GM12865 (cell line): ENCODE measurements around the gene KRTAP1-4.

Source experiments
- DNase-seq: peaks from one replicate; pipeline ENCODE4 v3.0.0; 2010; ENCODE audit warnings: low read depth
- H3K4me3 ChIP-seq: 2 replicates; pipeline ENCODE4 v1.5.1; 2011; ENCODE audit warnings: mild to moderate bottlenecking, low read depth, low read length, control low read depth
- CTCF ChIP-seq: IDR thresholded peaks from 2 replicates; pipeline ENCODE4 v1.5.1; 2011; ENCODE audit warnings: low read length, control low read depth, low read depth, inconsistent platforms; ENCODE audit not compliant: insufficient read depth; ENCODE audit errors: missing control alignments

KRTAP1-4 gene

GRCh38 chr17:41029633-41030245, at the start of gene KRTAP1-4:
Gene KRTAP1-4, minus strand, starts transcription at chr17:41030195. Its CDS starts 117 bp downstream, at chr17:41030078.
- no peak within 1 kb of the TSS for H3K4me3 ChIP-seq
- no peak for DNase-seq
- no peak for TF ChIP-seq CTCF

- no peak for TF ChIP-seq CTCF
- no peak for DNase-seq
- no peak overlapping the region for H3K4me3 ChIP-seq
These were observed 46.8 kb upstream of the KRTAP1-4 start for GRCh38 chr17:41076788-41077187.

- TF ChIP-seq CTCF: no peak
- no peak for DNase-seq
- H3K4me3 ChIP-seq: no peak overlapping the region
These were observed 43.7 kb upstream of the KRTAP1-4 start for GRCh38 chr17:41073676-41074075.

- TF ChIP-seq CTCF: no peak
- DNase-seq: no peak
- no peak overlapping the region for H3K4me3 ChIP-seq
These were observed 41.8 kb upstream of the KRTAP1-4 start for GRCh38 chr17:41071606-41072360.

- no peak for DNase-seq
- no peak for TF ChIP-seq CTCF
- no peak overlapping the region for H3K4me3 ChIP-seq
These were observed 39.0 kb upstream of the KRTAP1-4 start for GRCh38 chr17:41069031-41069430.

- no peak for DNase-seq
- H3K4me3 ChIP-seq: no peak overlapping the region
- no peak for TF ChIP-seq CTCF
These were observed 37.3 kb upstream of the KRTAP1-4 start for GRCh38 chr17:41067281-41067680.
